ENCODE measurements around the gene UBTD2.

- TF ChIP-seq CTCF (IDR thresholded peaks at IDR 0.05; ENCODE audit: poor library complexity, severe bottlenecking) (no peak), REST (IDR thresholded peaks at IDR 0.05; ENCODE audit: borderline replicate concordance) (no peak), POLR2AphosphoS5 (IDR thresholded peaks at IDR 0.05) (no peak), MXI1 (conservative IDR thresholded peaks at IDR 0.05; ENCODE audit: poor library complexity, severe bottlenecking) (no peak), TAF1 (IDR thresholded peaks at IDR 0.05; ENCODE audit: low read depth) (no peak), EZH2 (IDR thresholded peaks at IDR 0.05; ENCODE audit: borderline replicate concordance, insufficient read depth, low read length, poor library complexity, severe bottlenecking) (no peak), EP300 (conservative IDR thresholded peaks at IDR 0.05; ENCODE audit: poor library complexity, severe bottlenecking) (no peak)
Measured at GRCh38 chr5:172167895-172168294, 115.7 kb downstream of the UBTD2 start.
